Activated B cell treated with CpG ODN at 0.5 μM for 24 hours (primary cell): ENCODE results near the gene ZNF91. TPM values are rescaled to one million over a fixed set of nuclear protein-coding genes. Genes with fewer than 3 reads are reported as not detected.
"Not testable (repeated sequence)": the region's sequence is repeated elsewhere in the genome, so short reads cannot be mapped to it uniquely, and the experiment has no call there.

Experiments used
- ATAC-seq: fragments of 200-7000 bp; cut with Tn5 transposase; one replicate; pipeline ENCODE4 v1.10.0; 2021; ENCODE audit warnings: low read depth, mild to moderate bottlenecking, moderate library complexity
- CTCF ChIA-PET: fragments of 350-600 bp; sonication (Branson Sonifier 250); formaldehyde crosslinking; loops from one replicate; lab custom pipeline; 2021; ENCODE audit warnings: antibody characterized with exemption; lab: Charles Lee
- POLR2A ChIA-PET: fragments of 350-600 bp; sonication (Branson Sonifier 250); formaldehyde crosslinking; loops from one replicate; lab custom pipeline; 2021; ENCODE audit warnings: antibody characterized with exemption; lab: Charles Lee
- DNase-seq: peaks from one replicate; pipeline ENCODE4 v3.0.0; 2022
- H3K27ac Mint-ChIP-seq: one replicate; pipeline ENCODE4 v1.8.0; 2020; ENCODE audit warnings: mixed read lengths
- H3K27me3 Mint-ChIP-seq: one replicate; pipeline ENCODE4 v1.8.0; 2021; ENCODE audit warnings: mixed read lengths
- H3K36me3 Mint-ChIP-seq: one replicate; pipeline ENCODE4 v1.8.0; 2021; ENCODE audit warnings: low read depth, mixed read lengths
- H3K4me1 Mint-ChIP-seq: one replicate; pipeline ENCODE4 v1.8.0; 2021; ENCODE audit warnings: mixed read lengths
- H3K4me3 Mint-ChIP-seq: one replicate; pipeline ENCODE4 v1.8.0; 2020; ENCODE audit warnings: mild to moderate bottlenecking, mixed read lengths
- H3K9me3 Mint-ChIP-seq: one replicate; pipeline ENCODE4 v1.8.0; 2020; ENCODE audit warnings: mixed read lengths
- intact Hi-C: fragments of 100-400 bp; cut with micrococcal nuclease; formaldehyde crosslinking; loops from one replicate; pipeline ENCODE4 v1.15.1; 2024
- total RNA-seq: library from RNA; stranded (reverse); gene quantifications from 2 replicates; pipeline ENCODE4 v1.2.3, GENCODE V29; 2022
- TF ChIP-seq, protein P1 (sequence below): fragments of 200-600 bp; IDR thresholded peaks from one replicate; pipeline ENCODE4 v1.8.0; 2022; ENCODE audit warnings: antibody characterized with exemption, mild to moderate bottlenecking

ZNF91 gene
- total RNA-seq, 1 donor from 2014 or later, result 70.9 TPM

DNA sequence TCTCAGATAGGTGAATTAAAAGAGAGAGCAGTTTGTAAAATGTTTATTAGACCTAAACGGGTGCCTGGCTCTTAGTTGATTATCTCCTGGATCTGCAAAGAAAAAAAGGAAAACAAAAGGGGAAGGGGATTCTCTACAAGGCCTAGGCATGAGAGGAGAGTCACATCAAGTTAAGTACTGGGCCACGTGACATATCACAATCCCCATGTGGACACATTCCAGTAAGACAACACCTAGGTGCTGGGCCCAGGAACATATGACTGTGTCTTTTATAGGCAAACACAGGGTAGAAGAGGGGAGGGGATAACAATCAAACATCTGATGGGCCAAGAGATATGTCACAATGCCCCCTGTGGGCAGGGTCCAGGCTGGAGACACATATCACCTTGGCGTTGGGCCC is 4.2 kb upstream of the ZNF91 start:
- TF ChIP-seq, protein P1, sequence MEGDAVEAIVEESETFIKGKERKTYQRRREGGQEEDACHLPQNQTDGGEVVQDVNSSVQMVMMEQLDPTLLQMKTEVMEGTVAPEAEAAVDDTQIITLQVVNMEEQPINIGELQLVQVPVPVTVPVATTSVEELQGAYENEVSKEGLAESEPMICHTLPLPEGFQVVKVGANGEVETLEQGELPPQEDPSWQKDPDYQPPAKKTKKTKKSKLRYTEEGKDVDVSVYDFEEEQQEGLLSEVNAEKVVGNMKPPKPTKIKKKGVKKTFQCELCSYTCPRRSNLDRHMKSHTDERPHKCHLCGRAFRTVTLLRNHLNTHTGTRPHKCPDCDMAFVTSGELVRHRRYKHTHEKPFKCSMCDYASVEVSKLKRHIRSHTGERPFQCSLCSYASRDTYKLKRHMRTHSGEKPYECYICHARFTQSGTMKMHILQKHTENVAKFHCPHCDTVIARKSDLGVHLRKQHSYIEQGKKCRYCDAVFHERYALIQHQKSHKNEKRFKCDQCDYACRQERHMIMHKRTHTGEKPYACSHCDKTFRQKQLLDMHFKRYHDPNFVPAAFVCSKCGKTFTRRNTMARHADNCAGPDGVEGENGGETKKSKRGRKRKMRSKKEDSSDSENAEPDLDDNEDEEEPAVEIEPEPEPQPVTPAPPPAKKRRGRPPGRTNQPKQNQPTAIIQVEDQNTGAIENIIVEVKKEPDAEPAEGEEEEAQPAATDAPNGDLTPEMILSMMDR, result no peak
- Mint-ChIP-seq H3K27ac (no peak overlapping the region), H3K27me3 (peaks cover 2% of the 10 kb centered on the region), H3K9me3 (no peaks in the 10 kb centered on the region), H3K4me3 (no peak overlapping the region), H3K36me3 (peaks cover 5% of the 10 kb centered on the region), H3K4me1 (peaks cover 9% of the 10 kb centered on the region)
- ChIA-PET POLR2A (no interaction called here), CTCF (no interaction called here)
- DNase-seq, result no peak
- ATAC-seq, result no peak
- intact Hi-C loops, result loop anchor here (5.0 to 10.0 kb wide), 5 partner anchors 55 to 765 kb away; partner anchors contain the start of genes ZNF254, ZNF492, ZNF726 and ZNF730

DNA sequence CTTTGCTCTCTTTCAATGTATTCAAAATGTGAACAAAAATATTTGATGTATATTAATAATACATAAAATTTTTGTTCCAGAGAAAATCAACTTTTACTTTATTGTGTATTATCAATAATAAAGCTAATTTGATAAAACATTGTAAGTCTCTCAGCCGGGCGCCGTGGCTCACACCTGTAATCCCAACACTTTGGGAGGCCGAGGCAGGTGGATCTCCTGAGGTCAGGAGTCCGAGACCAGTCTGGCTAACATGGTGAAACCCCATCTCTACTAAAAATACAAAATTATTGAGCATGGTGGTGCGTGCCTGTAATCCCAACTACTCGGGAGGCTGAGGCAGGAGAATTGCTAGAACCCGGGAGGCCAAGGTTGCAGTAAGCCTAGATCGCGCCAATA is 449 bp upstream of the ZNF91 start:
- intact Hi-C loops, result loop anchor here (1.0 to 10.0 kb wide), 10 partner anchors 51 to 761 kb away; partner anchors contain the start of genes ZNF254, ZNF492, ZNF675 and ZNF681
- H3K9me3 Mint-ChIP-seq, CTCF ChIA-PET, H3K27me3 Mint-ChIP-seq, ATAC-seq, DNase-seq: not testable (repeated sequence)
- POLR2A ChIA-PET, result interaction anchor here (0.7 to 4.2 kb wide), 15 partner anchors 11 to 1560 kb away, joined by 3 to 34 read pairs (median 6); partner anchors contain the start of genes ZNF254, ZNF257, ZNF43 and ZNF492
- peak overlapping the region; percentile 38 for H3K4me3 Mint-ChIP-seq
- H3K36me3 Mint-ChIP-seq, result peaks cover 26% of the 10 kb centered on the region
- peaks cover 39% of the 10 kb centered on the region for H3K4me1 Mint-ChIP-seq
- H3K27ac Mint-ChIP-seq, result peak overlapping the region; percentile 53

DNA sequence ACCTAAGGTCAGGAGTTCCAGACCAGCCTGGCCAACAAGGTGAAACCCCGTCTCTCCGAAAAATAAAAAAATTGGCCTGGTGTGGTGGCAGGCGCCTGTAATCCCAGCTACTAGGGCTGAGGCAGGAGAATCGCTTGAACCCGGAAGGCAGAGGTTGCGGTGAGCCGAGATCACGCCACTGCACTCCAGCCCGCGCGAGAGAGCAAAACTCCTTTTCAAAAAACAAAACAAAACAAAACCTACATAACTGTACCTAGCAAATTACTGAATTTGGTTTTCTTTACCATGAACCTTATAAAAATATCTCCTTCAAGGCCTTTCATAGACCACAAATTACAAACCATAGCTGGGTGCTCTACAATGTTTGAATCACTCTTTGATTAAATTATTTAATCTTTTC is 760 bp downstream of the ZNF91 start:
- intact Hi-C loops, result loop anchor here (2.0 to 10.0 kb wide), 5 partner anchors 50 to 760 kb away; partner anchors contain the start of genes ZNF492, ZNF675, ZNF681 and ZNF726
- TF ChIP-seq, protein P1, result no peak
- peak overlapping the region; percentile 98 for H3K27ac Mint-ChIP-seq
- peak overlapping the region; percentile 99 for H3K4me3 Mint-ChIP-seq
- peaks cover 33% of the 10 kb centered on the region for H3K36me3 Mint-ChIP-seq
- POLR2A ChIA-PET, result interaction anchor here (0.6 to 4.2 kb wide), 9 partner anchors 121 to 1621 kb away, joined by 3 to 34 read pairs (median 14); partner anchors contain the start of genes ZNF254, ZNF257, ZNF492 and ZNF675
- DNase-seq, result no peak
- no peaks in the 10 kb centered on the region for H3K27me3 Mint-ChIP-seq
- ATAC-seq, result no peak
- CTCF ChIA-PET, result no interaction called here
- H3K4me1 Mint-ChIP-seq, result peaks cover 46% of the 10 kb centered on the region
- H3K9me3 Mint-ChIP-seq, result no peaks in the 10 kb centered on the region

DNA sequence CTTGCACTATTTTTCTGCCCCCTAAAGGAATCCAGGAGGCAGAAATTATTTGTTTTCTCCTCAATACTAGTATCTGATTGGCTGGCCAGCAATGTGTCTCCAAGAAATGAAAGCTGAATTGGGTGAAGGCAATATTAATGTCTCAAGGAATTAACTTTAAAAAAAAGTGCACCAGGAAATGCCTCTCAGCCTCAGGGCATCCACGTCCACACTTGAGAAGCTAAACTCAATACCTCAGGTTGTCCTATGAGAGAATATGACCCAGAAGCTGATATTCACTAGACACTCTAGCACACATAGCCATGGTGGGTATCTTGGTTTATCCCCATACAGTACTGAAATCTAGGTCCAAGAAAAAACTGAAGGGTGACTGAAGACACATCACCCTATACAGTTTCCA is 2.1 kb downstream of the ZNF91 start:
- ATAC-seq (no peak), DNase-seq (no peak)
- Mint-ChIP-seq H3K36me3 (peaks cover 46% of the 10 kb centered on the region), H3K9me3 (no peaks in the 10 kb centered on the region), H3K27me3 (no peaks in the 10 kb centered on the region), H3K4me3 (peak overlapping the region; percentile 28), H3K27ac (no peak overlapping the region), H3K4me1 (peaks cover 53% of the 10 kb centered on the region)
- ChIA-PET CTCF (no interaction called here), POLR2A (interaction anchor here (0.5 to 4.2 kb wide), 4 partner anchors 120 to 641 kb away, joined by 6 to 34 read pairs (median 22); partner anchors contain the start of gene ZNF675)
- TF ChIP-seq, protein P1, result no peak
- intact Hi-C loops, result loop anchor here (10.0 kb wide), 3 partner anchors 48 to 758 kb away; partner anchors contain the start of genes ZNF492 and ZNF726

DNA sequence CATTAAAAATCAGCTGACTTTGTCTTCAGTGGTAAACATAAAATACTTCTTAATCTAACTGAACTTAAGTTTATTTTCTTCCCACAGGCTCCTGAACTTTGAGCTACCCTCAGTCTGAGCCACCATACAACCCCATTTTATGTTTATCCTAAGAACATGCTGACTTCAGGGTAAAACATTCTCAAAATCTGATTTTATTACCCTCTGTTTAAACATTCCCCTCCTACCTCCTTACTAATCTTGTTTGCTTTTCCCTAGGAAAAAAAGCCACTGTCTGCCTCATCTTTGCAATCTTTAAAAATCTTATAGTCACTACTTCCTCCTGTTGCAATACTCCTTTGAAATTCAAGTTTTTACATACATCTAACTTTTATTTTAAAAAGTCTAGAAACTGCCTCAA is 4.0 kb downstream of the ZNF91 start:
- POLR2A ChIA-PET, result no interaction called here
- Mint-ChIP-seq H3K27ac (no peak overlapping the region), H3K27me3 (no peaks in the 10 kb centered on the region), H3K36me3 (peaks cover 64% of the 10 kb centered on the region), H3K4me3 (no peak overlapping the region), H3K9me3 (peaks cover 6% of the 10 kb centered on the region), H3K4me1 (peaks cover 64% of the 10 kb centered on the region)
- DNase-seq, result no peak
- intact Hi-C loops, result loop anchor here (10.0 kb wide), 3 partner anchors 46 to 756 kb away; partner anchors contain the start of genes ZNF492 and ZNF726
- CTCF ChIA-PET, result no interaction called here
- no peak for ATAC-seq
- TF ChIP-seq, protein P1, result no peak
